ENCODE results near the gene ETAA1. TPM values are rescaled to one million over a fixed set of nuclear protein-coding genes. Genes with fewer than 3 reads are reported as not detected.

Gene ETAA1
- total RNA-seq, 1 donor from 2014 or later = 12.6 TPM

DNA sequence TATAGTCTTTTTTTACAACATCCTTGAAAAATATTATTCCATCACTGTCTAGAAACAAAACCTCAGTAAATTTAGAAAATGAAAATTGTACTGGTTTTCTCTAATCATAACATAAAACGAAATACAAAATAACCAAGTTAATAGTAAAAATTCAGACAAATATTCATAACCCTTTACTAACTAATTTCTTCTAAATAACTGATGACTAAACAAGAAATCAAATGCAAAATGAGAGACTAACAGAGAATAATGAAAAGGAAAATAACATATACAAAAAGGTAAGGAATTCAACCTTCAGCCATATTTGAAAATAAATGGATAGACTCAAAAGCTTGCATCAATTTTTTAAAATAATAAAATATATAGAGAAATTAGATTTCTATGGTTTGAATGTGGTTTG, 18.6 kb upstream of the ETAA1 start:
- Mint-ChIP-seq H3K27ac (no peak overlapping the region), H3K9me3 (no peaks in the 10 kb centered on the region), H3K4me1 (no peaks in the 10 kb centered on the region), H3K27me3 (peaks cover 2% of the 10 kb centered on the region), H3K4me3 (no peak overlapping the region), H3K36me3 (ENCODE audit: low read depth) (no peaks in the 10 kb centered on the region)
- DNase-seq (no peak), ATAC-seq (ENCODE audit: low read depth) (no peak)
- ChIA-PET POLR2A (no interaction called here), CTCF (no interaction called here)
- intact Hi-C loops (cut with micrococcal nuclease) = no loop called here
- TF ChIP-seq, protein P1, sequence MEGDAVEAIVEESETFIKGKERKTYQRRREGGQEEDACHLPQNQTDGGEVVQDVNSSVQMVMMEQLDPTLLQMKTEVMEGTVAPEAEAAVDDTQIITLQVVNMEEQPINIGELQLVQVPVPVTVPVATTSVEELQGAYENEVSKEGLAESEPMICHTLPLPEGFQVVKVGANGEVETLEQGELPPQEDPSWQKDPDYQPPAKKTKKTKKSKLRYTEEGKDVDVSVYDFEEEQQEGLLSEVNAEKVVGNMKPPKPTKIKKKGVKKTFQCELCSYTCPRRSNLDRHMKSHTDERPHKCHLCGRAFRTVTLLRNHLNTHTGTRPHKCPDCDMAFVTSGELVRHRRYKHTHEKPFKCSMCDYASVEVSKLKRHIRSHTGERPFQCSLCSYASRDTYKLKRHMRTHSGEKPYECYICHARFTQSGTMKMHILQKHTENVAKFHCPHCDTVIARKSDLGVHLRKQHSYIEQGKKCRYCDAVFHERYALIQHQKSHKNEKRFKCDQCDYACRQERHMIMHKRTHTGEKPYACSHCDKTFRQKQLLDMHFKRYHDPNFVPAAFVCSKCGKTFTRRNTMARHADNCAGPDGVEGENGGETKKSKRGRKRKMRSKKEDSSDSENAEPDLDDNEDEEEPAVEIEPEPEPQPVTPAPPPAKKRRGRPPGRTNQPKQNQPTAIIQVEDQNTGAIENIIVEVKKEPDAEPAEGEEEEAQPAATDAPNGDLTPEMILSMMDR (IDR thresholded peaks at IDR 0.05) = no peak

DNA sequence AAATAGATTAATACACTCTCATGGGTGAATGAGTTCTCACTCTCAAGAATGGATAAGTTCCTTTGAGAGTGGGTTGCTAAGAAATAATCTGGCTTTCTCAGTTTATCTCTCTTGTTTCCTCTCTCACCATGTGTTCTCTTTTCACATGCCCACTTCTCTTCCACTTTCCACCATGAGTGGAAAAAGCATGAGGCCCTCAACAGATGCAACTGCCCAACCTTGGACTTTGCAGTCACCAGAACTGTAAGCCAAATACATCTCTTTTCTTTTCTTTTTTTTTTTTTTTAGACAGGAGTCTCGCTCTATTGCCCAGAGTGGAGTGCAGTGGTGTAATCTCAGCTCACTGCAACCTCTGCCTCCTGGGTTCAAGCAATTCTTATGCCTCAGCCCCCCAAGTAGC, 18.1 kb upstream of the ETAA1 start:
- ChIA-PET CTCF (no interaction called here), POLR2A (no interaction called here)
- TF ChIP-seq, protein P1 (IDR thresholded peaks at IDR 0.05) = no peak
- no peak overlapping the region for H3K4me3 Mint-ChIP-seq
- no peak for ATAC-seq (ENCODE audit: low read depth)
- no peak overlapping the region for H3K27ac Mint-ChIP-seq
- H3K9me3 Mint-ChIP-seq = no peaks in the 10 kb centered on the region
- intact Hi-C loops (cut with micrococcal nuclease) = no loop called here
- H3K4me1 Mint-ChIP-seq = no peaks in the 10 kb centered on the region
- H3K27me3 Mint-ChIP-seq = peaks cover 2% of the 10 kb centered on the region
- no peak for DNase-seq
- H3K36me3 Mint-ChIP-seq (ENCODE audit: low read depth) = no peaks in the 10 kb centered on the region

DNA sequence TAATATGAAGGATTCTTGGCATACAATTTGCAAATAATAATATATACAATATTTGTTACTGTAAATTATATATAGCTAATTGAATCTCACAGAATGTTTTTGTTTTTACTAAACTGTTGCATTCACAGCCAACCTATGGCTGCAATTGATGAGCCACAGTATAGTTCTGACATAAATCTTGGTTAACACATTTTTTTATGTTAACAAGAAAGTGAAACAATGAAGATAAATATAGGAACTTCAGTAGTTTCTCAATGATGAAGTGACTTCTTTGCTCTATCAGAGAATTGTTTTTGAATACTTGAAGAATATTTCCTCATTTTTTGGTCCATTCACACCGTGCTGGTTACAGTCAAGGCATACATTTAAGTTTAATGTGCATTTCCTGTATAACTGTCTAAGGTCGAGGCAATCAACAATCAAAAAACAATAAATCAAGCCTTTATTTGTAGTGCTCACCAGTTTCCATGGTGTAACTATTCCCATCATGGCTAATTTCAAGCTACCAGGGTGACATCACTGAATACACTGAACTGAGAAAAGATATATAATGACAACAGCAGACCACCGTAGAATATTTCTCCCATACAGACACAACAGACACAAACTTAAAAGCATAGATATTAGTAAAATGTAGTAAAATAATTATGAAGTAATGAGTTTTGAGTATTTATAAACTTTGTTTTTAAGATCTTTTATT, 12.9 kb upstream of the ETAA1 start:
- Mint-ChIP-seq H3K36me3 (ENCODE audit: low read depth) (no peaks in the 10 kb centered on the region), H3K4me3 (no peak overlapping the region), H3K4me1 (no peaks in the 10 kb centered on the region), H3K27me3 (no peaks in the 10 kb centered on the region), H3K9me3 (no peaks in the 10 kb centered on the region), H3K27ac (no peak overlapping the region)
- TF ChIP-seq, protein P1 (IDR thresholded peaks at IDR 0.05) = no peak
- ChIA-PET CTCF (no interaction called here), POLR2A (no interaction called here)
- no peak for ATAC-seq (ENCODE audit: low read depth)
- no peak for DNase-seq
- intact Hi-C loops (cut with micrococcal nuclease) = no loop called here

DNA sequence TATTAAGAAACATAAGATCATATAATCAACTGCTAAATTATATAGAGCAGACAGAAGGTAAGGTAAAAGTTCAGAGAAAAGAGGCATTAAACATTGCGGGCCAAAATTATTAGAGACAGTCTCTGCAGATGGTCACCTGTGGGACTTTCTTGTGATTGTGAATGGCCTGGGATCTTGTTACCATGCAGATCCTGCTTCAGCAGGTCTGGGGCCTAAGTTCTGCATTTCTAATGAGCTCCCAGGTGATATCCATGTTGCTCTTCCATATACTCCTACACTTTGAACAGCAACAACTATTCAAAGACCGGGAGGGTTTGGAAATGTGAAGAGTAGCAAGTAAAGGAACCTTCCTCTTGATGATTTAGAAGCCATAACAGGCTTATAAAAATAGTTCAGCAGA, 8.5 kb upstream of the ETAA1 start:
- Mint-ChIP-seq H3K4me1 (no peaks in the 10 kb centered on the region), H3K27me3 (no peaks in the 10 kb centered on the region), H3K4me3 (no peak overlapping the region), H3K27ac (no peak overlapping the region), H3K9me3 (no peaks in the 10 kb centered on the region), H3K36me3 (ENCODE audit: low read depth) (no peaks in the 10 kb centered on the region)
- intact Hi-C loops (cut with micrococcal nuclease) = no loop called here
- TF ChIP-seq, protein P1 (IDR thresholded peaks at IDR 0.05) = no peak
- ChIA-PET CTCF (no interaction called here), POLR2A (no interaction called here)
- no peak for ATAC-seq (ENCODE audit: low read depth)
- DNase-seq = no peak

DNA sequence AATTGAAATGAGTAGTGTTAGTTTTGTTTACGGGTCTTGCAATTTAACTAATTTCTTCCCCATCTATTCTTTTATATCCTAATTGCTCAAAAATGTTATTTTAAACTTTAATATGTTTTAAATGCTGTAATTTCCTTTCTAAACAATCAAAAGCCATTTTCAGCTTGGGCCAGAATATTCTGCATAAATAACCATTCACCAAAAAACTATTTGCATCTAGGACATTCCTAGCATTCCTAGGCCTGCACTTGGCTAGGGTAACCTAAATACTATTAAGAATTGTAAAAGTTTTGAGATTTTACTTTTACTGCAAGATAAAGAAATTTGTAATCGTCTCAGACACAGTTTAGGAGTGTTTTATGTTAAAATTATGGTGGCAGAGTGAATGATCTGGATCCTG, 7.8 kb upstream of the ETAA1 start:
- ATAC-seq (ENCODE audit: low read depth) (no peak), DNase-seq (no peak)
- H3K9me3 Mint-ChIP-seq = no peaks in the 10 kb centered on the region
- intact Hi-C loops (cut with micrococcal nuclease) = no loop called here
- ChIA-PET POLR2A (no interaction called here), CTCF (no interaction called here)
- no peaks in the 10 kb centered on the region for H3K4me1 Mint-ChIP-seq
- H3K4me3 Mint-ChIP-seq = no peak overlapping the region
- H3K27me3 Mint-ChIP-seq = no peaks in the 10 kb centered on the region
- no peaks in the 10 kb centered on the region for H3K36me3 Mint-ChIP-seq (ENCODE audit: low read depth)
- no peak overlapping the region for H3K27ac Mint-ChIP-seq
- TF ChIP-seq, protein P1 (IDR thresholded peaks at IDR 0.05) = no peak

Measured in activated B cell treated with CpG ODN at 0.5 μM for 24 hours (primary cell).